Measurements from ENCODE around the gene LRG1. TPM values are rescaled to one million over a fixed set of nuclear protein-coding genes. Genes with fewer than 3 reads are reported as not detected.

Gene LRG1
- total RNA-seq, 2 donors from 2014 or later: 2.5 to 3.6 TPM

GRCh38 chr19:4550479-4551050 lies 10.7 kb upstream of the LRG1 start:
- 85% methylated on average over 25 of the region's 26 CpGs for WGBS
- Histone ChIP-seq H3K4me1 (replicated peaks) (no peaks in the 10 kb centered on the region), H3K36me3 (no peaks in the 10 kb centered on the region), H3K27ac (no peak overlapping the region), H3K9me3 (no peaks in the 10 kb centered on the region), H3K27me3 (replicated peaks; ENCODE audit: insufficient read depth) (no peaks in the 10 kb centered on the region), H3K4me3 (no peak overlapping the region)
- intact Hi-C loops (cut with DNase I): no loop called here
- no peak for TF ChIP-seq CTCF (IDR thresholded peaks at IDR 0.05)
- TF ChIP-seq POLR2AphosphoS5 (IDR thresholded peaks at IDR 0.05): no peak
- TF ChIP-seq POLR2A (IDR thresholded peaks at IDR 0.05): no peak
- no peak for DNase-seq (ENCODE audit: low spot score)

GRCh38 chr19:4550018-4550417 lies 10.2 kb upstream of the LRG1 start:
- intact Hi-C loops (cut with DNase I): no loop called here
- no peaks in the 10 kb centered on the region for H3K27me3 ChIP-seq (replicated peaks; ENCODE audit: insufficient read depth)
- H3K27ac ChIP-seq: no peak overlapping the region
- no peak for DNase-seq (ENCODE audit: low spot score)
- H3K36me3 ChIP-seq: no peaks in the 10 kb centered on the region
- no peaks in the 10 kb centered on the region for H3K4me1 ChIP-seq (replicated peaks)
- H3K9me3 ChIP-seq: no peaks in the 10 kb centered on the region
- H3K4me3 ChIP-seq: no peak overlapping the region
- TF ChIP-seq POLR2AphosphoS5 (IDR thresholded peaks at IDR 0.05) (no peak), CTCF (IDR thresholded peaks at IDR 0.05) (no peak), POLR2A (IDR thresholded peaks at IDR 0.05) (no peak)
- 89% methylated on average over 18 of the region's 18 CpGs for WGBS

- Histone ChIP-seq H3K9me3 (no peaks in the 10 kb centered on the region), H3K4me1 (replicated peaks) (no peaks in the 10 kb centered on the region), H3K27ac (no peak overlapping the region), H3K4me3 (no peak overlapping the region), H3K36me3 (no peaks in the 10 kb centered on the region), H3K27me3 (replicated peaks; ENCODE audit: insufficient read depth) (no peaks in the 10 kb centered on the region)
- TF ChIP-seq POLR2AphosphoS5 (IDR thresholded peaks at IDR 0.05) (no peak), POLR2A (IDR thresholded peaks at IDR 0.05) (no peak), CTCF (IDR thresholded peaks at IDR 0.05) (no peak)
- intact Hi-C loops (cut with DNase I): no loop called here
- no peak for DNase-seq (ENCODE audit: low spot score)
- WGBS: 74% methylated on average over 14 of the region's 14 CpGs
Observed at GRCh38 chr19:4548238-4548584, 8.4 kb upstream of the LRG1 start.

GRCh38 chr19:4547303-4548237 lies 7.7 kb upstream of the LRG1 start:
- Histone ChIP-seq H3K9me3 (no peaks in the 10 kb centered on the region), H3K27ac (no peak overlapping the region), H3K36me3 (no peaks in the 10 kb centered on the region), H3K27me3 (replicated peaks; ENCODE audit: insufficient read depth) (no peaks in the 10 kb centered on the region), H3K4me1 (replicated peaks) (no peaks in the 10 kb centered on the region), H3K4me3 (no peak overlapping the region)
- intact Hi-C loops (cut with DNase I): no loop called here
- TF ChIP-seq POLR2AphosphoS5 (IDR thresholded peaks at IDR 0.05) (no peak), CTCF (IDR thresholded peaks at IDR 0.05) (no peak), POLR2A (IDR thresholded peaks at IDR 0.05) (no peak)
- no peak for DNase-seq (ENCODE audit: low spot score)
- WGBS: 61% methylated on average over 30 of the region's 32 CpGs
